ENCODE results near the gene FOXP4. TPM values are rescaled to one million over a fixed set of nuclear protein-coding genes. Genes with fewer than 3 reads are reported as not detected.
A peak's percentile ranks its signal among the peaks of the same experiment; 100 is the strongest.

FOXP4 gene
- total and polyA plus RNA-seq, 2 of the 13 experiments (the other 11 are each of a cell fraction or from before 2014, with no cell fraction given) = 11.0 to 12.4 TPM

DNA sequence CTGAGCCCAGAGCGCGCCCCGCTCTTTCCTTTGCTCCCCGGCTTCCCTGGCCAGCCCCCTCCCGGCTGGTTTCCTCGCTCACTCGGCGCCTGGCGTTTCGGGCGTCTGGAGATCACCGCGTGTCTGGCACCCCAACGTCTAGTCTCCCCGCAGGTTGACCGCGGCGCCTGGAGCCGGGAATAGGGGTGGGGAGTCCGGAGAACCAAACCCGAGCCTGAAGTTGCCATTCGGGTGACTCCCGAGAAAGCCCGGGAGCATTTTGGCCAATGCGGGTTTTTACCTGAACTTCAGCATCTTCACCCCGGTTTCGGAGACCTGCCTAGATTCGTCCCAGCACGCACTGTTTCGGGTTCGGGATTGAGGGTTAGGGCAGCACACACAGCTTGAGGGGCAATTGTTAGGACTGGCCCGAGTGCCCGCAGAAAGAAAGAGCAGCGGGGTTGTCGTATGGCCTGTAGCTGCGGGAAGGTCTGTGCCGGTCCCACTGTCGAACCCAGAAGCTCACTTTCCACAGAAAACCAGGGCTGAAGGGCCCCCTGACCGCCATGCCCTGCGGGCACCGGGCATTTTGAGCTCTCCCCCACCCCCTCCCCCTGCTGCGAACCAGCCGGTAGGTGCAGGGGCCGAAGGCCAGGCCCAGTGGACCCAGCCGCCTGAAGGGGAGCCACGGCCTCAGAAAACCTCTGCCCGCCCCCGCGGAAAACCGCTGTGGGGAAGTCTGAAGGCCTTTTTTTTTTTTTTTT is 2.1 kb downstream of the FOXP4 start (continued):
- TF ChIP-seq, protein P1, sequence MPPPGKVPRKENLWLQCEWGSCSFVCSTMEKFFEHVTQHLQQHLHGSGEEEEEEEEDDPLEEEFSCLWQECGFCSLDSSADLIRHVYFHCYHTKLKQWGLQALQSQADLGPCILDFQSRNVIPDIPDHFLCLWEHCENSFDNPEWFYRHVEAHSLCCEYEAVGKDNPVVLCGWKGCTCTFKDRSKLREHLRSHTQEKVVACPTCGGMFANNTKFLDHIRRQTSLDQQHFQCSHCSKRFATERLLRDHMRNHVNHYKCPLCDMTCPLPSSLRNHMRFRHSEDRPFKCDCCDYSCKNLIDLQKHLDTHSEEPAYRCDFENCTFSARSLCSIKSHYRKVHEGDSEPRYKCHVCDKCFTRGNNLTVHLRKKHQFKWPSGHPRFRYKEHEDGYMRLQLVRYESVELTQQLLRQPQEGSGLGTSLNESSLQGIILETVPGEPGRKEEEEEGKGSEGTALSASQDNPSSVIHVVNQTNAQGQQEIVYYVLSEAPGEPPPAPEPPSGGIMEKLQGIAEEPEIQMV (CRISPR knock-in tag; IDR thresholded peaks at IDR 0.05; ENCODE audit: low read depth) = no peak
- TF ChIP-seq ZNF543 (CRISPR knock-in tag; IDR thresholded peaks at IDR 0.05) = peak; percentile 14
- TF ChIP-seq, protein P2, sequence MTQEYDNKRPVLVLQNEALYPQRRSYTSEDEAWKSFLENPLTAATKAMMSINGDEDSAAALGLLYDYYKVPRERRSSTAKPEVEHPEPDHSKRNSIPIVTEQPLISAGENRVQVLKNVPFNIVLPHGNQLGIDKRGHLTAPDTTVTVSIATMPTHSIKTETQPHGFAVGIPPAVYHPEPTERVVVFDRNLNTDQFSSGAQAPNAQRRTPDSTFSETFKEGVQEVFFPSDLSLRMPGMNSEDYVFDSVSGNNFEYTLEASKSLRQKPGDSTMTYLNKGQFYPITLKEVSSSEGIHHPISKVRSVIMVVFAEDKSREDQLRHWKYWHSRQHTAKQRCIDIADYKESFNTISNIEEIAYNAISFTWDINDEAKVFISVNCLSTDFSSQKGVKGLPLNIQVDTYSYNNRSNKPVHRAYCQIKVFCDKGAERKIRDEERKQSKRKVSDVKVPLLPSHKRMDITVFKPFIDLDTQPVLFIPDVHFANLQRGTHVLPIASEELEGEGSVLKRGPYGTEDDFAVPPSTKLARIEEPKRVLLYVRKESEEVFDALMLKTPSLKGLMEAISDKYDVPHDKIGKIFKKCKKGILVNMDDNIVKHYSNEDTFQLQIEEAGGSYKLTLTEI (CRISPR knock-in tag; conservative IDR thresholded peaks at IDR 0.05) = no peak
- no peak for TF ChIP-seq STAT5B (CRISPR knock-in tag; IDR thresholded peaks at IDR 0.05)
- TF ChIP-seq, protein P3, sequence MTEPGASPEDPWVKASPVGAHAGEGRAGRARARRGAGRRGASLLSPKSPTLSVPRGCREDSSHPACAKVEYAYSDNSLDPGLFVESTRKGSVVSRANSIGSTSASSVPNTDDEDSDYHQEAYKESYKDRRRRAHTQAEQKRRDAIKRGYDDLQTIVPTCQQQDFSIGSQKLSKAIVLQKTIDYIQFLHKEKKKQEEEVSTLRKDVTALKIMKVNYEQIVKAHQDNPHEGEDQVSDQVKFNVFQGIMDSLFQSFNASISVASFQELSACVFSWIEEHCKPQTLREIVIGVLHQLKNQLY (CRISPR knock-in tag; IDR thresholded peaks at IDR 0.05) = no peak
- TF ChIP-seq ZNF841 (CRISPR knock-in tag; IDR thresholded peaks at IDR 0.05; ENCODE audit: borderline replicate concordance) = no peak
- no peak for TF ChIP-seq GATA4 (IDR thresholded peaks at IDR 0.05; ENCODE audit: borderline replicate concordance, low read depth)

All from HepG2 (cell line).